Heart right ventricle (tissue), 16 donors: ENCODE measurements around the gene RCAN2. TPM values are rescaled to one million over a fixed set of nuclear protein-coding genes. Genes with fewer than 3 reads are reported as not detected.

ENCODE experiments used
- ATAC-seq, 8 donors: fragments of 200-7000 bp; cut with Tn5 transposase; one replicate each; pipeline ENCODE4 v1.9.1; 2020; ENCODE audit warnings: mild to moderate bottlenecking in 8 of 8, moderate library complexity in 8 of 8, moderate number of reproducible peaks in 1 of 8
- DNase-seq, 2 donors: peaks; one replicate each; pipeline ENCODE4 v3.0.0-alpha.2; 2020
- H3K27ac ChIP-seq, 10 donors: fragments of 200-600 bp; sonication (generic) in 2 of 10; one replicate each; pipeline versions ENCODE4 v1.5.0 to v1.8.0; 2020 to 2022; ENCODE audit warnings: mild to moderate bottlenecking in 3 of 10
- H3K27me3 ChIP-seq, 7 donors: fragments of 200-600 bp; one replicate each; pipeline ENCODE4 v1.8.0; 2021 to 2022; ENCODE audit warnings: mild to moderate bottlenecking in 2 of 7
- H3K36me3 ChIP-seq, 9 donors: fragments of 200-600 bp; sonication (generic) in 1 of 9; one replicate each; pipeline versions ENCODE4 v1.5.0 to v1.8.0; 2020 to 2022; ENCODE audit warnings: mild to moderate bottlenecking in 2 of 9
- H3K4me1 ChIP-seq, 9 donors: fragments of 200-600 bp; sonication (generic) in 1 of 9; one replicate each; pipeline versions ENCODE4 v1.5.0 to v1.8.0; 2020 to 2022; ENCODE audit warnings: mild to moderate bottlenecking in 4 of 9
- H3K4me3 ChIP-seq, 10 donors: fragments of 200-600 bp; sonication (generic) in 2 of 10; one replicate each; pipeline versions ENCODE4 v1.5.0 to v1.8.0; 2020 to 2022; ENCODE audit warnings: mild to moderate bottlenecking in 7 of 10, moderate library complexity in 2 of 10
- H3K9me3 ChIP-seq, 11 donors: fragments of 200-600 bp in 10 of 11; sonication (generic) in 2 of 11; one replicate each; pipeline versions ENCODE4 v1.5.0 to v1.8.0; 2013 to 2022; ENCODE audit warnings: mild to moderate bottlenecking in 2 of 11, control low read depth in 1 of 11, moderate library complexity in 1 of 11
- CTCF ChIP-seq, 9 donors: fragments of 200-600 bp; sonication (generic) in 2 of 9; IDR thresholded peaks; one replicate each; pipeline versions ENCODE4 v1.5.0 to v1.8.0; 2021 to 2022; ENCODE audit warnings: antibody characterized with exemption in 9 of 9, mild to moderate bottlenecking in 5 of 9, moderate library complexity in 1 of 9
- WGBS, 2 donors: extraction: QIAGEN DNeasy Blood & Tissue Kit; methylation state at CpG; one replicate each; pipeline ENCODE4 v1.1.7; 2013; ENCODE audit warnings: inconsistent platforms in 1 of 2; 5-methylcytosine and 5-hydroxymethylcytosine counted together
- intact Hi-C, 10 donors: fragments of 100-400 bp; cut with DNase I; formaldehyde crosslinking; loops; one replicate each; pipeline versions ENCODE4 v1.11.1 to v1.14.2; 2022
- polyA plus RNA-seq, 2 donors: library from polyadenylated mRNA; stranded (reverse); fragments of 200-250 nt; gene quantifications; one replicate each; pipeline ENCODE4 v1.2.3, GENCODE V29; 2013
- total RNA-seq, 10 donors: library from RNA; stranded (reverse); fragmentation: NEBNext Ultra II Directional in 3 of 10; extraction: Animal tissue kit (Norgen Biotek cat#: 25700) in 3 of 10; gene quantifications; one replicate each; pipeline versions ENCODE4 v1.2.1 to v1.2.4, GENCODE V29; 2021 to 2023
- donor health status: Arrhythmogenic right ventricular cardiomyopathy.
- donor health status: ischemic (EF 13 %, LVEDD 7.1; RV severe dilation, severe dysfunction).
- donor health status: healthy with polysubstance abuse.
- donor health status: DM: no; HTN: yes; CAD: no.
- donor health status: DM: no; HTN: no; CAD: no.
- donor health status: ischemic (EF 25% LVEDD 6.9; RV normal size, moderate dysfunction).
- donor health status: ischemic (EF 25% LVEDD 5.7; RV mildly dilated, moderate dysfunction).
- donor health status: healthy.
- donor health status: DM: yes; HTN: yes; CAD: no.
- donor health status: Ischemic cardiomyopathy.
- donor health status: ischemic (EF 35%, LVEDD 5.7; RV mildly dilated, moderate dysfunction).
- donor health status: nonischemic (EF 11% LVEDD 7.7; RV severe dilation, severe dysfunction).
- donor health status: DM: yes; HTN: yes; CAD: no.
- donor health status: PGD.
- donor health status: ischemic (EF 29% LVEDD 5.4; RV normal size, mild dysfunction).
- donor health status: nonischemic (EF 23%, LVEDD 6.1; RV moderate dilation, normal function).

Gene RCAN2
- total and polyA plus RNA-seq, 12 donors = 51.0 to 352 (median 298) TPM

DNA sequence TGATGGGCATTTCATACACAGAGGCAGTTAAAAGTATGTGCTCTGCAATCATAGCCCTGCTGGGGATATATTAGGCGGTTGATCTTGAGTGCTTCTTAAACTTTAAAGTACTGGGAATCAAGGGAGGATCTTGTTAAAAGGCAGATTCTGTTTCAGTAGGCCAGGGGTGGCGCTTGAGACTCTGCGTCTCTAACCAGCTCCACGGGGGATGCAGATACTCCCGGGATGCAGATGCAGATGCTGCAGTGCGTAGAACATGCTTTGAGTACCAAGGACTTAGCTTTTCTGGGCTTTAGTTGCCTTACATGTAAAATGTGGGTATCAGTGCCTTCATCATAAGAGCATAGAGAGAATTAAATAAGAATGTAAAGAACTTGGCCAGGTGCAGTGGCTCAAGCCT is 276.0 kb downstream of the RCAN2 start:
- TF ChIP-seq CTCF (IDR thresholded peaks at IDR 0.05) = no peak
- DNase-seq = no peak
- Histone ChIP-seq H3K9me3 (no peaks in the 10 kb centered on the region), H3K27ac (no peak overlapping the region), H3K36me3 (no peaks in the 10 kb centered on the region), H3K27me3 (no peaks in the 10 kb centered on the region), H3K4me1 (peaks cover 0 to 30% (median 8%) of the 10 kb centered on the region in 9 donors), H3K4me3 (no peak overlapping the region)
- WGBS, 2 donors = 75 to 83% methylated on average over 6 of the region's 6 CpGs
- no peak for ATAC-seq
- intact Hi-C loops = loop anchor here in 2 of 10 donors (5.0 to 10.0 kb wide), 2 partner anchors 123 to 420 kb away; no protein-coding TSS in a partner anchor

DNA sequence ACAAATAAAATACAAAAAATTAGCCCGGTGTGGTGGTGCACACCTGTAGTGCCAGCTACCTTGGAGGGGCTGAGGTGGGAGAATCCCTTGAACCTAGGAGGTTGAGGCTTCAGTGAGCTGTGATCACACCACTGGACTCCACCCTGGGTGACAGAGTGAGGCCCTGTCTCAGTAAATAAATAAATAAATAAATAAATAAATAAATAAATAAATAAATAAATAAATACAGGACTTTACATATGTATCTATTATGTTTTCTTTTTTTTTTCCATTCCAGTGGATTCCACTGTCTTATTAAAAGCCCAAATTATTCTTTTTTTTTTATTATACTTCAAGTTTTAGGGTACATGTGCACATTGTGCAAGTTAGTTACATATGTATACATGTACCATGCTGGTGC is 279.3 kb downstream of the RCAN2 start:
- DNase-seq (no peak), ATAC-seq (no peak)
- H3K9me3 ChIP-seq = no peaks in the 10 kb centered on the region
- no peak for TF ChIP-seq CTCF (IDR thresholded peaks at IDR 0.05)
- no peak overlapping the region for H3K4me3 ChIP-seq
- peaks cover 0 to under 1% (median 0%) of the 10 kb centered on the region in 9 donors for H3K4me1 ChIP-seq
- intact Hi-C loops = loop anchor here in 1 of 10 donors (10.0 kb wide), 1 partner anchor 423 kb away; no protein-coding TSS in a partner anchor
- 96 to 97% methylated on average over 1 of the region's 1 CpG for WGBS, 2 donors
- no peaks in the 10 kb centered on the region for H3K27me3 ChIP-seq
- H3K27ac ChIP-seq = no peak overlapping the region
- H3K36me3 ChIP-seq = no peaks in the 10 kb centered on the region

DNA sequence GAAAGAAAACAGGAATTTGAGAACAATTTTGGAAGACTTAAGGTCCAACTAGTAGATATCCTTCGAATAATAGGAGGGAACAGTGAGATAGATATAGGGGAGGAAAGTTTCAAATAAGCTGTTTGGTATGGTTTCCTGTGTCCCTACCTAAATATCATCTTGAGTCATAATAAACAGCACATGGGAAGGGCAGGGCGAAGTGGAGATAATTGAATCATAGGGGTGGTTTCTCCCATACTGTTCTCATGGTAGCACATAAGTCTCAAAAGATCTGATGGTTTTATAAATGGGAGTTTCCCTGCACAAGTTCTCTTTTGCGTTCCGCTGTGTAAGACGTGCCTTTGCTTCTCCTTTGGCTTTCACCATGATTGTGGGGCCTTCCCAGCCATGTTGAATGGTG is 281.0 kb downstream of the RCAN2 start:
- WGBS, 2 donors = 89 to 90% methylated on average over 5 of the region's 5 CpGs
- intact Hi-C loops = loop anchor here in 1 of 10 donors (10.0 kb wide), 1 partner anchor 425 kb away; no protein-coding TSS in a partner anchor
- DNase-seq = no peak

DNA sequence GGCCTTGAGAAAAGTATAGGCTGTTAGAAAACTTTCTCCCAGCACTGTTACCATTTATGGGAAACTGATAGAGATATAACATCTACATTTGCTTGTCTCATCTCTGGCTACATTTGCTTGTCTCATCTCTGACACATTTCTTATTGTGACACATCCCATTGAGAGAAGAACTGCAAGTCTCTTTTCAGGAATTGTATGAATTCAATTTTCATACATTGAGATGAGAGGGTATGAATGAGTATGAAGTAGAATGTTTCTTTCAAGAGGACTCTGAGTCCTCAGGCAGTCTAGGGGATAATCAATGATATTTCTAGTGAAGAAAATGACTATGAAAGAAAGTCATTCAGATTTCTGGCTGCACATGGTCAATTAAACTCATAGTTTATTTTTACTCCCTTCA is 282.9 kb downstream of the RCAN2 start:
- no peak for TF ChIP-seq CTCF (IDR thresholded peaks at IDR 0.05)
- DNase-seq (no peak), ATAC-seq (no peak)
- H3K27me3 ChIP-seq = no peaks in the 10 kb centered on the region
- no peaks in the 10 kb centered on the region for H3K9me3 ChIP-seq
- H3K36me3 ChIP-seq = no peaks in the 10 kb centered on the region
- no peak overlapping the region for H3K27ac ChIP-seq
- intact Hi-C loops = loop anchor here in 6 of 10 donors (5.0 to 10.0 kb wide), 5 partner anchors 111 to 284 kb away; no protein-coding TSS in a partner anchor
- H3K4me1 ChIP-seq = no peaks in the 10 kb centered on the region
- no peak overlapping the region for H3K4me3 ChIP-seq

More for the DNA sequence above, 281.0 kb downstream of the RCAN2 start:
- ATAC-seq = no peak
- no peaks in the 10 kb centered on the region for H3K9me3 ChIP-seq
- no peaks in the 10 kb centered on the region for H3K4me1 ChIP-seq
- H3K36me3 ChIP-seq = no peaks in the 10 kb centered on the region
- H3K4me3 ChIP-seq = no peak overlapping the region
- TF ChIP-seq CTCF (IDR thresholded peaks at IDR 0.05) = no peak
- H3K27me3 ChIP-seq = no peaks in the 10 kb centered on the region
- no peak overlapping the region for H3K27ac ChIP-seq
